Heart left ventricle (tissue), 16 donors: ENCODE results near the gene EMX1. TPM values are rescaled to one million over a fixed set of nuclear protein-coding genes. Genes with fewer than 3 reads are reported as not detected.
A peak's percentile ranks its signal among the peaks of the same experiment; 100 is the strongest.

Experiments used
- ATAC-seq, 4 donors: fragments of 200-7000 bp; cut with Tn5 transposase; one replicate each; pipeline ENCODE4 v1.9.1; 2020 to 2022; ENCODE audit warnings: moderate library complexity in 4 of 4, mild to moderate bottlenecking in 3 of 4, moderate number of reproducible peaks in 1 of 4
- DNase-seq, 5 donors: peaks; one replicate each; pipeline ENCODE4 v3.0.0-alpha.2; 2020
- H3K27ac ChIP-seq, 12 donors: fragments of 200-600 bp; sonication (generic) in 4 of 12; one replicate each; pipeline versions ENCODE4 v1.5.0 to v1.8.0; 2016 to 2022; ENCODE audit warnings: mild to moderate bottlenecking in 2 of 12
- H3K27me3 ChIP-seq, 9 donors: fragments of 200-600 bp; sonication (generic) in 2 of 9; one replicate each; pipeline versions ENCODE4 v1.5.1 to v1.8.0; 2016 to 2022; ENCODE audit warnings: mild to moderate bottlenecking in 3 of 9
- H3K36me3 ChIP-seq, 9 donors: fragments of 200-600 bp; sonication (generic) in 2 of 9; one replicate each; pipeline versions ENCODE4 v1.5.0 to v1.8.0; 2018 to 2022; ENCODE audit warnings: mild to moderate bottlenecking in 2 of 9
- H3K4me1 ChIP-seq, 12 donors: fragments of 200-600 bp; sonication (generic) in 4 of 12; one replicate each; pipeline versions ENCODE4 v1.5.0 to v1.8.0; 2016 to 2022; ENCODE audit warnings: mild to moderate bottlenecking in 3 of 12
- H3K4me3 ChIP-seq, 12 donors: fragments of 200-600 bp; sonication (generic) in 4 of 12; one replicate each; pipeline versions ENCODE4 v1.5.0 to v1.8.0; 2017 to 2022; ENCODE audit warnings: mild to moderate bottlenecking in 9 of 12, moderate library complexity in 4 of 12
- H3K9me3 ChIP-seq, 12 donors: fragments of 200-600 bp; sonication (generic) in 4 of 12; one replicate each; pipeline versions ENCODE4 v1.5.0 to v1.8.0; 2016 to 2022; ENCODE audit warnings: mild to moderate bottlenecking in 1 of 12
- POLR2A ChIP-seq, 2 donors: fragments of 450-650 bp; IDR thresholded peaks; one replicate each; pipeline ENCODE4 v1.6.1; 2017; ENCODE audit warnings: antibody characterized with exemption in 2 of 2, mild to moderate bottlenecking in 2 of 2, moderate library complexity in 2 of 2
- WGBS, 4 donors: extraction: QIAGEN DNeasy Blood & Tissue Kit in 2 of 4; methylation state at CpG; one replicate each; pipeline versions ENCODE4 v1.1.5 to v1.1.7; 2013 to 2018; 5-methylcytosine and 5-hydroxymethylcytosine counted together
- intact Hi-C, 10 donors: fragments of 100-400 bp; cut with DNase I; formaldehyde crosslinking; loops; one replicate each; pipeline versions ENCODE4 v1.11.1 to v1.14.2; 2022
- polyA plus RNA-seq, 2 donors: library from polyadenylated mRNA; stranded (reverse); fragments of 200-250 nt; gene quantifications; one replicate each; pipeline ENCODE4 v1.2.3, GENCODE V29; 2013
- total RNA-seq, 9 donors: library from RNA; depleted of rRNA in 2 of 9; stranded (reverse); fragments of >200 nt in 2 of 9; fragmentation: NEBNext Ultra II Directional in 3 of 9; extraction: Animal tissue kit (Norgen Biotek cat#: 25700) in 3 of 9; gene quantifications; one replicate each; pipeline versions ENCODE4 v1.1.0 to v1.2.4, GENCODE V29; 2016 to 2023
- TF ChIP-seq, protein P1 (sequence below), 12 donors: fragments of 200-600 bp; sonication (generic) in 4 of 12; IDR thresholded peaks; one replicate each; pipeline versions ENCODE4 v1.5.0 to v1.8.0; 2018 to 2022; ENCODE audit warnings: antibody characterized with exemption in 12 of 12, mild to moderate bottlenecking in 5 of 12
- donor health status: ischemic (EF 13 %, LVEDD 7.1; RV severe dilation, severe dysfunction).
- donor health status: healthy with polysubstance abuse.
- donor health status: DM: no; HTN: yes; CAD: no.
- donor health status: DM: no; HTN: no; CAD: no.
- donor health status: ischemic (EF 25% LVEDD 6.9; RV normal size, moderate dysfunction).
- donor health status: ischemic (EF 25% LVEDD 5.7; RV mildly dilated, moderate dysfunction).
- donor health status: healthy.
- donor health status: DM: yes; HTN: yes; CAD: no.
- donor health status: ischemic (EF 35%, LVEDD 5.7; RV mildly dilated, moderate dysfunction).
- donor health status: nonischemic (EF 11% LVEDD 7.7; RV severe dilation, severe dysfunction).
- donor health status: DM: yes; HTN: yes; CAD: no.
- donor health status: PGD.
- donor health status: ischemic (EF 29% LVEDD 5.4; RV normal size, mild dysfunction).
- donor health status: nonischemic (EF 23%, LVEDD 6.1; RV moderate dilation, normal function).

The EMX1 gene
- total and polyA plus RNA-seq, 11 donors = not detected

GRCh38 chr2:72946466-72946865, 29.1 kb downstream of the EMX1 start:
- TF ChIP-seq, protein P1, sequence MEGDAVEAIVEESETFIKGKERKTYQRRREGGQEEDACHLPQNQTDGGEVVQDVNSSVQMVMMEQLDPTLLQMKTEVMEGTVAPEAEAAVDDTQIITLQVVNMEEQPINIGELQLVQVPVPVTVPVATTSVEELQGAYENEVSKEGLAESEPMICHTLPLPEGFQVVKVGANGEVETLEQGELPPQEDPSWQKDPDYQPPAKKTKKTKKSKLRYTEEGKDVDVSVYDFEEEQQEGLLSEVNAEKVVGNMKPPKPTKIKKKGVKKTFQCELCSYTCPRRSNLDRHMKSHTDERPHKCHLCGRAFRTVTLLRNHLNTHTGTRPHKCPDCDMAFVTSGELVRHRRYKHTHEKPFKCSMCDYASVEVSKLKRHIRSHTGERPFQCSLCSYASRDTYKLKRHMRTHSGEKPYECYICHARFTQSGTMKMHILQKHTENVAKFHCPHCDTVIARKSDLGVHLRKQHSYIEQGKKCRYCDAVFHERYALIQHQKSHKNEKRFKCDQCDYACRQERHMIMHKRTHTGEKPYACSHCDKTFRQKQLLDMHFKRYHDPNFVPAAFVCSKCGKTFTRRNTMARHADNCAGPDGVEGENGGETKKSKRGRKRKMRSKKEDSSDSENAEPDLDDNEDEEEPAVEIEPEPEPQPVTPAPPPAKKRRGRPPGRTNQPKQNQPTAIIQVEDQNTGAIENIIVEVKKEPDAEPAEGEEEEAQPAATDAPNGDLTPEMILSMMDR (IDR thresholded peaks at IDR 0.05) = no peak
- TF ChIP-seq POLR2A (IDR thresholded peaks at IDR 0.05) = no peak
- peak in 1 of 5 donors; percentile 21 for DNase-seq
- H3K9me3 ChIP-seq = no peaks in the 10 kb centered on the region
- H3K27ac ChIP-seq = no peak overlapping the region
- no peak overlapping the region for H3K4me3 ChIP-seq
- peaks cover 0 to 12% (median 0%) of the 10 kb centered on the region in 9 donors for H3K36me3 ChIP-seq
- ATAC-seq = no peak
- no peaks in the 10 kb centered on the region for H3K4me1 ChIP-seq
- intact Hi-C loops = no loop called here
- WGBS, 4 donors = 90 to 95% (median 94%) methylated on average over 9 of the region's 9 CpGs
- H3K27me3 ChIP-seq = no peaks in the 10 kb centered on the region

DNA sequence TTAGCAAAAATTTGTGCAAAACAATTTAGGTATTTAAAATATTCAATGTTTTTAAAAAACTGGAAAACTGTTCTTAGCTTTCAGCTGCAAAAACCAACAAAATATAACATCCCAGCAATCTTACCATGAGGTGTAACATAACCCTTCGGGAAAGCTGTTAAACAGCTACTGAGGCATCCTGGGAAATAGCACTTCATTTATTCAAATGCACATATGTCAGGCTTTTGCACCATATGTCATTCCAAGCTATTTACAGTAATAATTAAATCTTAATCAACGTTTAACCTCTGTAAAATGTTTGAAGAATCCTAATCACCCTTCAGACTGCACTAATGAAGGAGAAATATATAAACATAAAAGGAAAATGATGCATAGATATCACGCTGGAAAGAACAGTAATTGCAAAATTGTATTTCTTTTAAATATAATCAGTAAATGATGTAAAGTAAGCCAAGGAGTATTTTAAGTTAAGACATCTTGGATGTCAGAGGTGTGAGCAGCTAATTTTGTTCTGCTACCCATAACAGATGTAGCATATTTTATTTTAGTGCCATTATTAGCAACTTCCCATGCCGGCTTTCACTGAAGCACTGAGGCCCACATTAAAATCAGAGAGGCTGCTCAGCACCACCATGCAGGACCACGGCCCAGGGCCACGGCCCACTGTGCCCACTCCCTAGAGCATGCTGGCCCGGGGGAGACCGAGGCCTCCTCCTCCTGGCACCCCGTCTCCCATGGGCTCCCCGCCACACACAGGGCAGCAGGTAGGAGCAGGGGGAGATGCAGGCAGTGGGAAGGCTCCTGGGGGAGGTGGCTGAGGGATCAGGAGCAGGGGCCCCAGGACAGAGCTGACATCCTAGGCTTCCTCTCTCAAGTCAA, 30.9 kb downstream of the EMX1 start:
- 94 to 97% (median 96%) methylated on average over 9 to 10 of the region's 10 CpGs for WGBS, 4 donors
- H3K27ac ChIP-seq = no peak overlapping the region
- DNase-seq (no peak), ATAC-seq (no peak)
- no peaks in the 10 kb centered on the region for H3K27me3 ChIP-seq
- no peak overlapping the region for H3K4me3 ChIP-seq
- H3K4me1 ChIP-seq = no peaks in the 10 kb centered on the region
- intact Hi-C loops = no loop called here
- H3K9me3 ChIP-seq = no peaks in the 10 kb centered on the region
- TF ChIP-seq, protein P1 (IDR thresholded peaks at IDR 0.05) = no peak
- TF ChIP-seq POLR2A (IDR thresholded peaks at IDR 0.05) = no peak
- peaks cover 0 to 10% (median 3%) of the 10 kb centered on the region in 9 donors for H3K36me3 ChIP-seq

DNA sequence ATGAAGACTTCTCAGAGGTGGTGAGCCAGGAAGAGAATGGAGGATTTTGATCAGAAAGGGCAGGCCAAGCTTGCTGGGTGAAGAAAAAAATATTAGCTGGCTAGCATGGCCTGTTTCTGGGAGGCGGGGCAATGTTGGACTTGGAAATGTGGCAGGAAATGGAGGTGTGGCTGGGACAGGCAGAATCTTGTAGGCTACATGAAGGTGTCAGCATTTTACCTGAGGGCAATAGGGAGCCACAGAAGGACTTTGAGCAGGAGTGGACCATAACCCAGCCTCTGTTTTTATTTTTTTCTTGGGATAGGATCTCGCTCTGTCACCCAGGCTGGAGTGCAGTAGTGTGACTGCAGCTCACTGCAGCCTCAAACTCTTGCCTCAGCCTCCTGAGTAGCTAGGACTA, 31.7 kb downstream of the EMX1 start:
- no peaks in the 10 kb centered on the region for H3K27me3 ChIP-seq
- no peak overlapping the region for H3K27ac ChIP-seq
- intact Hi-C loops = no loop called here
- no peak overlapping the region for H3K4me3 ChIP-seq
- ATAC-seq (no peak), DNase-seq (no peak)
- H3K36me3 ChIP-seq = peaks cover 0 to 5% (median 2%) of the 10 kb centered on the region in 9 donors
- H3K9me3 ChIP-seq = no peaks in the 10 kb centered on the region
- TF ChIP-seq, protein P1 (IDR thresholded peaks at IDR 0.05) = no peak
- TF ChIP-seq POLR2A (IDR thresholded peaks at IDR 0.05) = no peak
- H3K4me1 ChIP-seq = no peaks in the 10 kb centered on the region
- 90 to 98% (median 97%) methylated on average over 2 of the region's 2 CpGs for WGBS, 4 donors

DNA sequence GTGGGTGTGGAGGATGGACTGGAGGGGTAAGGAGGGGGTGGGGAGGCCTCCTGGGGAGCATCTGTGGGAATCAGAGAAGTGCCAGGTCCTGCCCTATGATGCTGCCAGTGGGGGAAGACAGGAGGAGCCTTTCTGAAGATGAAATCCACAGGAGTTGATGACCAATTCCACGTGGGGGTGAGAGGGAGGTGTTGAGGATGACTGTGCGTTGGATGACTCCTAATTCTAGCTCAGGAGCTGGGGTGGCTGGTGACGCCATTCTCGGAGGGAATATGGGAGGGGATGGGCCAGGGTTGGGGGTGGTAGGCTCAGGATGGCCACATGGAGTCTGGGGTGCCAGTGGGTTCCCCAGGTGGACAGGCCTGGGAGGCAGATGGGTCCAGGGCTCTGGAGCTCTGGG, 32.3 kb downstream of the EMX1 start:
- Histone ChIP-seq H3K4me1 (peaks cover 0 to 5% (median 0%) of the 10 kb centered on the region in 12 donors), H3K27me3 (no peaks in the 10 kb centered on the region), H3K9me3 (no peaks in the 10 kb centered on the region), H3K36me3 (peaks cover 0 to 3% (median 0%) of the 10 kb centered on the region in 9 donors), H3K27ac (no peak overlapping the region), H3K4me3 (no peak overlapping the region)
- 90 to 96% (median 94%) methylated on average over 4 of the region's 4 CpGs for WGBS, 4 donors
- DNase-seq (no peak), ATAC-seq (no peak)
- intact Hi-C loops = no loop called here
- no peak for TF ChIP-seq POLR2A (IDR thresholded peaks at IDR 0.05)
- TF ChIP-seq, protein P1 (IDR thresholded peaks at IDR 0.05) = no peak
